Measurements from ENCODE around the gene HENMT1. TPM values are rescaled to one million over a fixed set of nuclear protein-coding genes. Genes with fewer than 3 reads are reported as not detected.

The HENMT1 gene
- not detected for polyA plus RNA-seq (2012; ENCODE audit: insufficient read length, low read depth)

DNA sequence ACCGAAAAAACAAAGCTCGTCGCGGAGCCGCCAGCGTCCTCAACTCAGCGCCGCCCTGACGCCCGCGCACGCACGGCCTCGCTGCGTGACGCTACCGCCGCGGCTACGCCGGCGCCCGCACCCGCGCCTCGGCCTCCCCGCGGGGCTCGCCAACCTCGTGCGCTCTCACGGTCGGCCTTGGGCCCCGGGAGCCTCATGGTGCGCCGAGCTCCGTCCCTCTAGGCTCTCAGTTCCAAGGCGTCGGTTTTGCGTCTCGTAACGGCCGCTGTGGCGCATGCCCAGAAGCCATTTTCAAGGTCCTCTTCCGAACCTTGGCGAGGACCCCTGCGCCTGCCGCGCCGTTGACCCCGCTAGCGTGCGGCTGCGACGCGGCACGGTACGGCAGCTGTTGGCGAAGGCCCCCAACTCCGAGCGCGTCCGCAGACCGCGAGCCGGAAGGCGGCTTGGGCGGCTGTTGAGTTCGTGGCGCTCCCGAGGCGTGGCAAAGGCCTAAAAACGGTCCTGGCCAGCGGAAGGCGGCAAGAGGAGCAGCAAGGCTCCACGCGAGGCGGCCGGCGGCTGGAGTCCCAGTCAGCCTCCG is at the start of gene HENMT1:
HENMT1 (minus strand) TSS at position 64 of the 580 bp plus-strand sequence. CDS start 1,209 bp downstream, outside the sequence.
- TF ChIP-seq TAF1 (IDR thresholded peaks at IDR 0.05; ENCODE audit: borderline replicate concordance, insufficient read depth, low read length), result no peak
- TF ChIP-seq, protein P1, sequence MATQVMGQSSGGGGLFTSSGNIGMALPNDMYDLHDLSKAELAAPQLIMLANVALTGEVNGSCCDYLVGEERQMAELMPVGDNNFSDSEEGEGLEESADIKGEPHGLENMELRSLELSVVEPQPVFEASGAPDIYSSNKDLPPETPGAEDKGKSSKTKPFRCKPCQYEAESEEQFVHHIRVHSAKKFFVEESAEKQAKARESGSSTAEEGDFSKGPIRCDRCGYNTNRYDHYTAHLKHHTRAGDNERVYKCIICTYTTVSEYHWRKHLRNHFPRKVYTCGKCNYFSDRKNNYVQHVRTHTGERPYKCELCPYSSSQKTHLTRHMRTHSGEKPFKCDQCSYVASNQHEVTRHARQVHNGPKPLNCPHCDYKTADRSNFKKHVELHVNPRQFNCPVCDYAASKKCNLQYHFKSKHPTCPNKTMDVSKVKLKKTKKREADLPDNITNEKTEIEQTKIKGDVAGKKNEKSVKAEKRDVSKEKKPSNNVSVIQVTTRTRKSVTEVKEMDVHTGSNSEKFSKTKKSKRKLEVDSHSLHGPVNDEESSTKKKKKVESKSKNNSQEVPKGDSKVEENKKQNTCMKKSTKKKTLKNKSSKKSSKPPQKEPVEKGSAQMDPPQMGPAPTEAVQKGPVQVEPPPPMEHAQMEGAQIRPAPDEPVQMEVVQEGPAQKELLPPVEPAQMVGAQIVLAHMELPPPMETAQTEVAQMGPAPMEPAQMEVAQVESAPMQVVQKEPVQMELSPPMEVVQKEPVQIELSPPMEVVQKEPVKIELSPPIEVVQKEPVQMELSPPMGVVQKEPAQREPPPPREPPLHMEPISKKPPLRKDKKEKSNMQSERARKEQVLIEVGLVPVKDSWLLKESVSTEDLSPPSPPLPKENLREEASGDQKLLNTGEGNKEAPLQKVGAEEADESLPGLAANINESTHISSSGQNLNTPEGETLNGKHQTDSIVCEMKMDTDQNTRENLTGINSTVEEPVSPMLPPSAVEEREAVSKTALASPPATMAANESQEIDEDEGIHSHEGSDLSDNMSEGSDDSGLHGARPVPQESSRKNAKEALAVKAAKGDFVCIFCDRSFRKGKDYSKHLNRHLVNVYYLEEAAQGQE (IDR thresholded peaks at IDR 0.05; ENCODE audit: insufficient read depth in 1 of 2, low read depth in 2 of 2, low read length in 2 of 2), result no peak
- no peak for TF ChIP-seq POLR2AphosphoS5 (IDR thresholded peaks at IDR 0.05; ENCODE audit: low read depth, low read length)
- no peak for TF ChIP-seq FOXP2 (optimal IDR thresholded peaks at IDR 0.05; ENCODE audit: borderline replicate concordance, extremely low read depth, extremely low read length, insufficient read depth)
- no peak for TF ChIP-seq SIN3A (IDR thresholded peaks at IDR 0.05; ENCODE audit: borderline replicate concordance, insufficient read depth, low read length)

DNA sequence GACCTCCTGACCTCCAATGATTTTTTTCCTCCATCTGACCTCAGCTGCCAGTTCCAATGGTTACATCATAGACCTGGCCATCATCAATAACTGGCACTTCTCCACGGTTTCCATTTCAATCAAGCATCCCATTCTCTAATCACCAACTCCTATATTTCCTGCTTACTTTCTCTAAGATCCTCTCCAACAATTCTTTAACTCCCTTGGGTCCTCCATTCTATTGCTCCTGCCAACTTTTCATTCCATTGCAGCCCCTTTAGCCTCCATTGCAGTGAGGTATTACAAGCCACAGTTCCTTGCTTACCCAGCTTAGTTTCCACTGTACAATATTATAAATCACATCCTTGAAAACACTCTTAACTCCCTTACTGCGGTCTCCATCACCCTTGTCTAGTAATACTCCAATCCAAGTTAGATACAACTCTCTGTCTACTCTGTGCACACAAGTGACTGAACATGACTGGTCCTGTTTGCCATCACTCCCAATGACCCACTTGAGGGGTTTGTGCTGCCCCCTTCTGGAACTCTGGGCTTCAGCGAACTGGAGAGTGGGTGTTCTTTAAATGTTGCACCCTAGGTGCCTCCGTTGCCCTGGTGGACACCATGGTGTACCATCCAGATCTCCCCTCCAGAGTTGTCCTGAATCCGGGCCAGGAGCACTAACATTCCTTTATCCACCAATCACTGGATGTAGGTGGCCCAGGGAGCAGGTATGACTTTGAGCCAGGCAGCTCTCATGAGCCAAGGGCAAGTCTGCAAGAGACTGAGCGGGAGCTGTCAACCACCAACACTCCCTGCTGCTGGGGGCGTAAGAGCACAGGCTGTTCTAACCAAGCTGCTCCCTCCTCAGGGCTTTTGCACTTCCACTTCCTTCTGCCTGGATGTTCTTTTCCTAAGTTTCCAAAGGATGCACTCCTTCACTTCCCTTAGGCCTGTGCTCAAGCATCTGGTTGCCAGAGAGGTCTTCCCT is 48.1 kb upstream of the HENMT1 start:
- no peak for TF ChIP-seq FOXP2 (optimal IDR thresholded peaks at IDR 0.05; ENCODE audit: borderline replicate concordance, extremely low read depth, extremely low read length, insufficient read depth)
- TF ChIP-seq, protein P1 (IDR thresholded peaks at IDR 0.05; ENCODE audit: insufficient read depth in 1 of 2, low read depth in 2 of 2, low read length in 2 of 2), result no peak
- TF ChIP-seq SIN3A (IDR thresholded peaks at IDR 0.05; ENCODE audit: borderline replicate concordance, insufficient read depth, low read length), result no peak
- no peak for TF ChIP-seq POLR2AphosphoS5 (IDR thresholded peaks at IDR 0.05; ENCODE audit: low read depth, low read length)
- no peak for TF ChIP-seq TAF1 (IDR thresholded peaks at IDR 0.05; ENCODE audit: borderline replicate concordance, insufficient read depth, low read length)

DNA sequence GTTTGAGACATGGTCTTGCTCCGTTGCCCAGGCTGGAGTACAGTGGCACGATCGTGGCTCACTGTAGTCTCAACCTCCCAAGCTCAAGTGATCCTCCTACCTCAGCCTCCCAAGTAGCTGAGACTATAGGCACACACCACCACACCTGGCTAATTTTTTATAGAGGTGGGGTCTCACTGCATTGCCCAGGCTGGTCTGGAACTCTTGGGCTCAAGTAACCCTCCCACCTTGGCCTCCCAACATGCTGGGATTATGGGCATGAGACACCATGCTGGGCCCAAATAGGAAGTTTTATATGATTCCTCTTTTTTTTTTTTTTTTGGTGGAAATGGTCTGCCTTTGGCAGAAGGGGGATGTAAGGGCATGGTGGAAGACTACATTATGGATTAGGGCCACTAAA is 45.8 kb upstream of the HENMT1 start:
- TF ChIP-seq FOXP2 (optimal IDR thresholded peaks at IDR 0.05; ENCODE audit: borderline replicate concordance, extremely low read depth, extremely low read length, insufficient read depth), result no peak
- no peak for TF ChIP-seq SIN3A (IDR thresholded peaks at IDR 0.05; ENCODE audit: borderline replicate concordance, insufficient read depth, low read length)
- no peak for TF ChIP-seq POLR2AphosphoS5 (IDR thresholded peaks at IDR 0.05; ENCODE audit: low read depth, low read length)
- TF ChIP-seq TAF1 (IDR thresholded peaks at IDR 0.05; ENCODE audit: borderline replicate concordance, insufficient read depth, low read length), result no peak
- TF ChIP-seq, protein P1 (IDR thresholded peaks at IDR 0.05; ENCODE audit: insufficient read depth in 1 of 2, low read depth in 2 of 2, low read length in 2 of 2), result no peak

DNA sequence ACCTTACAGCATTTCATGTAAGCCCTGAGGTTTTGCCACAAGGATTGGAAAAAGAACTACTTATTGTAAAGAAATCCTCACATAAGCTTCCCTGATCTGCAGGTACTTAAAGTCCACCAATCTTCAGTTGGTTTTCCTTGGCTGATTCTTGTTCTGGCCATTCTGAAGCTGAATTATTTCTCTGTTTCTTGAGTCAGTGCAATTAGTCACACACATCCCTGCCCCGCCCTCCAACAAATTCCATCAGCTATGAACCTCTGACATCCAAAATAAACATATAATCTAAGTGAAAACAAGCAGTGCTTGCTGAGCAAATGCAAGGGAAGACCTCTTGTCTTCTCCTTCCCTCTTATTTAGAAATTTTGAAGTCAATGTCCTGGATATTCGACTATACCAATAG is 43.6 kb upstream of the HENMT1 start:
- TF ChIP-seq, protein P1 (IDR thresholded peaks at IDR 0.05; ENCODE audit: insufficient read depth in 1 of 2, low read depth in 2 of 2, low read length in 2 of 2), result no peak
- no peak for TF ChIP-seq SIN3A (IDR thresholded peaks at IDR 0.05; ENCODE audit: borderline replicate concordance, insufficient read depth, low read length)
- no peak for TF ChIP-seq POLR2AphosphoS5 (IDR thresholded peaks at IDR 0.05; ENCODE audit: low read depth, low read length)
- TF ChIP-seq TAF1 (IDR thresholded peaks at IDR 0.05; ENCODE audit: borderline replicate concordance, insufficient read depth, low read length), result no peak
- TF ChIP-seq FOXP2 (optimal IDR thresholded peaks at IDR 0.05; ENCODE audit: borderline replicate concordance, extremely low read depth, extremely low read length, insufficient read depth), result no peak

Data from PFSK-1 (cell line).